K562 (cell line): Measurements from ENCODE around the gene CLHC1. TPM values are rescaled to one million over a fixed set of nuclear protein-coding genes. Genes with fewer than 3 reads are reported as not detected.
"Not testable (repeated sequence)": the region's sequence is repeated elsewhere in the genome, so short reads cannot be mapped to it uniquely, and the experiment has no call there.

ENCODE experiments used
- ATAC-seq: fragments of 200-7000 bp; cut with Tn5 transposase; 3 replicates; pipeline ENCODE4 v1.9.1; 2020; ENCODE audit warnings: moderate library complexity
- BruUV-seq: library from RNA; stranded (reverse); fragments of 400-500 nt; replicated peaks from 2 replicates; lab custom pipeline; 2021; lab: Mats Ljungman, UMichigan
- CTCF ChIA-PET: fragments of 300-600 bp; formaldehyde crosslinking; extraction: SDS; loops from one replicate; lab custom pipeline; 2021; ENCODE audit warnings: low intra/inter-chr PET ratio; lab: Yijun Ruan, JAX
- POLR2A ChIA-PET: fragments of 300-600, 350-650 bp; sonication (Branson Sonifier 250); formaldehyde crosslinking; extraction: SDS; loops from one replicate; lab custom pipeline; 2021; ENCODE audit warnings: antibody characterized with exemption, inconsistent platforms; lab: Yijun Ruan, JAX
- DNase-seq, 4 experiments: peaks; one replicate each; pipeline versions ENCODE4 v3.0.0 to v3.0.0-alpha.2; 2011 to 2018; ENCODE audit warnings: low spot score in 3 of 4, mixed read lengths in 3 of 4; ENCODE audit errors: extremely low read depth in 1 of 4
- FAIRE-seq: peaks from 2 replicates; lab custom pipeline; 2011; peaks lifted over from hg19 to GRCh38; lab: Jason Lieb, UNC
- H2AFZ ChIP-seq: 2 replicates; pipeline ENCODE4 v1.6.0; 2011; ENCODE audit warnings: low read depth, low read length, control low read depth, inconsistent platforms
- H3K27ac ChIP-seq: fragments of 200-600 bp; 3 replicates; pipeline ENCODE4 v1.8.0; 2011; ENCODE audit warnings: low read depth, mild to moderate bottlenecking, control low read depth, inconsistent platforms, low read length, moderate library complexity, mixed read lengths; ENCODE audit errors: extremely low read depth
- H3K27me3 ChIP-seq, 2 experiments: fragments of 300-600 bp in 1 of 2; 2 replicates in 1 of 2; 3 replicates in 1 of 2; pipeline versions ENCODE4 v1.6.0 to v1.8.0; 2011; ENCODE audit warnings: inconsistent platforms in 2 of 2, low read length in 2 of 2, mild to moderate bottlenecking in 1 of 2, mixed read lengths in 1 of 2, moderate library complexity in 1 of 2; ENCODE audit not compliant: control insufficient read depth in 2 of 2, insufficient read depth in 2 of 2
- H3K36me3 ChIP-seq: fragments of 300-600 bp; 3 replicates; pipeline ENCODE4 v1.8.0; 2011; ENCODE audit warnings: mild to moderate bottlenecking, low read length, inconsistent platforms; ENCODE audit not compliant: control insufficient read depth, insufficient read depth
- H3K4me1 ChIP-seq, 2 experiments: fragments of 200-600 bp in 1 of 2; replicated peaks in 1 of 2; 2 replicates in 1 of 2; 3 replicates in 1 of 2; pipeline versions ENCODE4 v1.5.1 to v1.8.0; 2011; ENCODE audit warnings: inconsistent platforms in 2 of 2, low read length in 2 of 2, mild to moderate bottlenecking in 1 of 2, mixed read lengths in 1 of 2, moderate library complexity in 1 of 2; ENCODE audit not compliant: control insufficient read depth in 2 of 2, insufficient read depth in 2 of 2
- H3K4me2 ChIP-seq: 2 replicates; pipeline ENCODE4 v1.6.1; 2011; ENCODE audit warnings: low read length, control low read depth, inconsistent platforms, mixed read lengths; ENCODE audit not compliant: insufficient read depth
- H3K4me3 ChIP-seq: fragments of 200-600 bp; sonication (generic), shearing (Covaris generic); 2 replicates; pipeline ENCODE4 v1.5.1; 2016; ENCODE audit warnings: control low read depth, inconsistent platforms
- H3K79me2 ChIP-seq: fragments of 200-600 bp; 3 replicates; pipeline ENCODE4 v1.8.0; 2011; ENCODE audit warnings: low read length, inconsistent platforms; ENCODE audit not compliant: control insufficient read depth, insufficient read depth
- H3K9ac ChIP-seq, 2 experiments: 2 replicates each; pipeline versions ENCODE4 v1.6.0 to v1.6.1; 2011; ENCODE audit warnings: low read depth in 2 of 2, low read length in 2 of 2, control low read depth in 1 of 2, inconsistent platforms in 1 of 2, mild to moderate bottlenecking in 1 of 2, mixed read lengths in 1 of 2; ENCODE audit not compliant: insufficient read depth in 1 of 2
- H3K9me1 ChIP-seq: one replicate; pipeline ENCODE4 v1.6.0; 2011; ENCODE audit warnings: inconsistent platforms, mild to moderate bottlenecking, low read length, moderate library complexity; ENCODE audit not compliant: control insufficient read depth, insufficient read depth
- H3K9me3 ChIP-seq: replicated peaks from 2 replicates; pipeline ENCODE4 v1.5.1; 2011; ENCODE audit warnings: low read depth, low read length, inconsistent platforms; ENCODE audit not compliant: control insufficient read depth, insufficient read depth
- H4K20me1 ChIP-seq: replicated peaks from 2 replicates; pipeline ENCODE4 v1.6.1; 2011; ENCODE audit warnings: low read length, inconsistent platforms, mixed read lengths; ENCODE audit not compliant: control insufficient read depth, insufficient read depth
- ZNF146 ChIP-seq: IDR thresholded peaks from one replicate; pipeline ENCODE4 v1.6.1; 2018; ENCODE audit warnings: missing compliant biosample characterization; ENCODE audit not compliant: unreplicated experiment
- WGBS: fragments of 100-300 bp; shearing (Covaris generic); methylation state at CpG from one replicate; pipeline ENCODE4 v1.1.6; 2016; ENCODE audit warnings: low coverage, mixed read lengths; ENCODE audit not compliant: insufficient coverage; ENCODE audit errors: missing lambda C conversion rate; 5-methylcytosine and 5-hydroxymethylcytosine counted together
- in situ Hi-C: fragments of 300-500 bp; cut with MboI; formaldehyde crosslinking; loops from 4 replicates; pipeline ENCODE4 v1.15.0; 2018; ENCODE audit warnings: inconsistent platforms, mixed read lengths
- intact Hi-C: fragments of 100-400 bp; cut with micrococcal nuclease; formaldehyde crosslinking; loops from 2 replicates; pipeline ENCODE4 v1.14.2; 2022
- polyA plus RNA-seq, 8 experiments: library from polyadenylated mRNA; depleted of rRNA in 4 of 8; stranded (reverse) in 5 of 8; unstranded in 3 of 8; fragments of >200 nt; fragmentation: Nextera tagmentation in 2 of 8; fragmentation: Illumina TruSeq in 1 of 8; extraction: Ambion mirVana in 2 of 8; extraction: Trizol in 1 of 8; gene quantifications; 2 replicates each; pipeline versions ENCODE4 v1.2.1 to v1.2.3, GENCODE V29; 2011 to 2014; ENCODE audit warnings: inconsistent platforms in 1 of 8, missing spikeins in 1 of 8
- total RNA-seq, 7 experiments: library from RNA; depleted of rRNA in 6 of 7; stranded (reverse); fragments of >200 nt in 6 of 7; fragmentation: Illumina TruSeq in 2 of 7; extraction: Trizol in 2 of 7; gene quantifications; 2 replicates each; pipeline versions ENCODE4 v1.2.1 to v1.2.3, GENCODE V29; 2011 to 2021; ENCODE audit warnings: low replicate concordance in 1 of 7

CLHC1 gene
- total and polyA plus RNA-seq, 9 of the 15 experiments (the other 6 are each of a cell fraction or from before 2014, with no cell fraction given): 3.7 to 14.3 (median 8.6) TPM

- POLR2A ChIA-PET: interaction anchor here (1.4 to 3.2 kb wide), 4 partner anchors 8 to 14 kb away, joined by 4 to 13 read pairs (median 9); no protein-coding TSS in a partner anchor
Observed at GRCh38 chr2:55126643-55127042, 105.5 kb downstream of the CLHC1 start.

More at GRCh38 chr2:55126643-55127042, 105.5 kb downstream of the CLHC1 start:
- TF ChIP-seq ZNF146: peak; percentile 88
- DNase-seq, H3K79me2 ChIP-seq, H3K9me1 ChIP-seq, H2AFZ ChIP-seq, in situ Hi-C loops, H3K9me3 ChIP-seq, H3K9ac ChIP-seq, FAIRE-seq, intact Hi-C loops, H3K4me2 ChIP-seq, H3K27ac ChIP-seq, CTCF ChIA-PET, H3K27me3 ChIP-seq, ATAC-seq, H3K36me3 ChIP-seq, H4K20me1 ChIP-seq, H3K4me3 ChIP-seq, BruUV-seq: not testable (repeated sequence)
- peaks cover 10 to 25% of the 10 kb centered on the region in 2 experiments for H3K4me1 ChIP-seq
- 75% methylated on average over 4 of the region's 4 CpGs for WGBS

Other genes starting within 250 kb of the CLHC1 start
- 96.7 and 123 TPM in 2 replicates for gene RTN4, start 181.8 kb downstream of the CLHC1 start, total RNA-seq (2014; rRNA removed)
- gene RTN4, start 181.8 kb downstream of the CLHC1 start, total RNA-seq (2014; rRNA removed; fragmentation: Illumina TruSeq; extraction: Trizol): 116 and 139 TPM in 2 replicates
- 67.3 and 73.0 TPM in 2 replicates for gene RTN4, start 181.8 kb downstream of the CLHC1 start, total RNA-seq (2015; rRNA removed; fragmentation: Illumina TruSeq; extraction: Trizol)
- 228 and 238 TPM in 2 replicates for gene RTN4, start 181.8 kb downstream of the CLHC1 start, total RNA-seq (2021)
- 144 and 147 TPM in 2 replicates for gene RTN4, start 181.8 kb downstream of the CLHC1 start, polyA plus RNA-seq (2011; rRNA removed)
- gene RTN4, start 181.8 kb downstream of the CLHC1 start, polyA plus RNA-seq (2014; fragmentation: Illumina TruSeq; extraction: Trizol): 217 and 248 TPM in 2 replicates
- 10 to 100 TPM; 75.8 to 90.3 TPM for gene RTN4, start 181.8 kb downstream of the CLHC1 start, polyA plus RNA-seq (2014; fragmentation: Nextera tagmentation; extraction: Ambion mirVana)
- 141 and 151 TPM in 2 replicates for gene RTN4, start 181.8 kb downstream of the CLHC1 start, polyA plus RNA-seq (2014; rRNA removed)
- 1,654 and 1,685 TPM in 2 replicates for gene RPS27A, start 395 bp upstream of the CLHC1 start, total RNA-seq (2014; rRNA removed)
- gene RPS27A, start 395 bp upstream of the CLHC1 start, total RNA-seq (2014; rRNA removed; fragmentation: Illumina TruSeq; extraction: Trizol): 3,037 and 3,271 TPM in 2 replicates
- gene RPS27A, start 395 bp upstream of the CLHC1 start, total RNA-seq (2015; rRNA removed; fragmentation: Illumina TruSeq; extraction: Trizol): 2,063 and 2,242 TPM in 2 replicates
- 1,392 and 1,538 TPM in 2 replicates for gene RPS27A, start 395 bp upstream of the CLHC1 start, total RNA-seq (2021)
- gene RPS27A, start 395 bp upstream of the CLHC1 start, polyA plus RNA-seq (2011; rRNA removed): 3,088 and 3,282 TPM in 2 replicates
- gene RPS27A, start 395 bp upstream of the CLHC1 start, polyA plus RNA-seq (2014; fragmentation: Illumina TruSeq; extraction: Trizol): 1,383 and 1,726 TPM in 2 replicates
- 1,000 to 10,000 TPM; 2,423 to 2,945 TPM for gene RPS27A, start 395 bp upstream of the CLHC1 start, polyA plus RNA-seq (2014; fragmentation: Nextera tagmentation; extraction: Ambion mirVana)
- gene RPS27A, start 395 bp upstream of the CLHC1 start, polyA plus RNA-seq (2014; rRNA removed): 2,195 and 2,258 TPM in 2 replicates
- 85.1 and 105 TPM in 2 replicates for gene MTIF2, start 36.9 kb upstream of the CLHC1 start, total RNA-seq (2014; rRNA removed)
- gene MTIF2, start 36.9 kb upstream of the CLHC1 start, total RNA-seq (2014; rRNA removed; fragmentation: Illumina TruSeq; extraction: Trizol): 141 and 163 TPM in 2 replicates
- 133 and 143 TPM in 2 replicates for gene MTIF2, start 36.9 kb upstream of the CLHC1 start, total RNA-seq (2015; rRNA removed; fragmentation: Illumina TruSeq; extraction: Trizol)
- gene MTIF2, start 36.9 kb upstream of the CLHC1 start, total RNA-seq (2021): 81.1 and 84.5 TPM in 2 replicates
- 71.9 and 77.3 TPM in 2 replicates for gene MTIF2, start 36.9 kb upstream of the CLHC1 start, polyA plus RNA-seq (2011; rRNA removed)
- gene MTIF2, start 36.9 kb upstream of the CLHC1 start, polyA plus RNA-seq (2014; fragmentation: Illumina TruSeq; extraction: Trizol): 104 and 115 TPM in 2 replicates
- 100 to 1,000 TPM in 1 of 2 experiments, 10 to 100 TPM in 1; 58.7 to 106 TPM for gene MTIF2, start 36.9 kb upstream of the CLHC1 start, polyA plus RNA-seq (2014; fragmentation: Nextera tagmentation; extraction: Ambion mirVana)
- gene MTIF2, start 36.9 kb upstream of the CLHC1 start, polyA plus RNA-seq (2014; rRNA removed): 83.3 and 88.5 TPM in 2 replicates
- 43.9 and 50.8 TPM in 2 replicates for gene CCDC88A, start 187.6 kb upstream of the CLHC1 start, total RNA-seq (2014; rRNA removed)
- 98.2 and 102 TPM in 2 replicates for gene CCDC88A, start 187.6 kb upstream of the CLHC1 start, total RNA-seq (2014; rRNA removed; fragmentation: Illumina TruSeq; extraction: Trizol)
- gene CCDC88A, start 187.6 kb upstream of the CLHC1 start, total RNA-seq (2015; rRNA removed; fragmentation: Illumina TruSeq; extraction: Trizol): 88.3 and 102 TPM in 2 replicates
- 65.6 and 68.8 TPM in 2 replicates for gene CCDC88A, start 187.6 kb upstream of the CLHC1 start, total RNA-seq (2021)
- 63.8 and 71.5 TPM in 2 replicates for gene CCDC88A, start 187.6 kb upstream of the CLHC1 start, polyA plus RNA-seq (2011; rRNA removed)
- gene CCDC88A, start 187.6 kb upstream of the CLHC1 start, polyA plus RNA-seq (2014; fragmentation: Illumina TruSeq; extraction: Trizol): 45.6 and 55.6 TPM in 2 replicates
- 10 to 100 TPM; 29.3 to 30.3 TPM for gene CCDC88A, start 187.6 kb upstream of the CLHC1 start, polyA plus RNA-seq (2014; fragmentation: Nextera tagmentation; extraction: Ambion mirVana)
- gene CCDC88A, start 187.6 kb upstream of the CLHC1 start, polyA plus RNA-seq (2014; rRNA removed): 30.5 and 33.5 TPM in 2 replicates